ENCODE data around the gene CUEDC1. TPM values are rescaled to one million over a fixed set of nuclear protein-coding genes. Genes with fewer than 3 reads are reported as not detected.

The CUEDC1 gene
- total RNA-seq, 2 donors from 2014 or later, result 33.0 to 44.9 TPM

- WGBS, result 29% methylated on average over 2 of the region's 2 CpGs
- intact Hi-C loops (cut with DNase I), result loop anchor here (2.0 to 10.0 kb wide), 4 partner anchors 117 to 400 kb away; no protein-coding TSS in a partner anchor
- peaks cover 3% of the 10 kb centered on the region for H3K4me1 ChIP-seq (replicated peaks)
- no peaks in the 10 kb centered on the region for H3K9me3 ChIP-seq
- no peak overlapping the region for H3K4me3 ChIP-seq
- H3K27me3 ChIP-seq (replicated peaks; ENCODE audit: insufficient read depth), result no peaks in the 10 kb centered on the region
- H3K27ac ChIP-seq, result peak overlapping the region in 1 of 2 donors; percentile 52
- no peak for DNase-seq (ENCODE audit: low spot score)
- H3K36me3 ChIP-seq, result no peaks in the 10 kb centered on the region
- TF ChIP-seq, protein P1, sequence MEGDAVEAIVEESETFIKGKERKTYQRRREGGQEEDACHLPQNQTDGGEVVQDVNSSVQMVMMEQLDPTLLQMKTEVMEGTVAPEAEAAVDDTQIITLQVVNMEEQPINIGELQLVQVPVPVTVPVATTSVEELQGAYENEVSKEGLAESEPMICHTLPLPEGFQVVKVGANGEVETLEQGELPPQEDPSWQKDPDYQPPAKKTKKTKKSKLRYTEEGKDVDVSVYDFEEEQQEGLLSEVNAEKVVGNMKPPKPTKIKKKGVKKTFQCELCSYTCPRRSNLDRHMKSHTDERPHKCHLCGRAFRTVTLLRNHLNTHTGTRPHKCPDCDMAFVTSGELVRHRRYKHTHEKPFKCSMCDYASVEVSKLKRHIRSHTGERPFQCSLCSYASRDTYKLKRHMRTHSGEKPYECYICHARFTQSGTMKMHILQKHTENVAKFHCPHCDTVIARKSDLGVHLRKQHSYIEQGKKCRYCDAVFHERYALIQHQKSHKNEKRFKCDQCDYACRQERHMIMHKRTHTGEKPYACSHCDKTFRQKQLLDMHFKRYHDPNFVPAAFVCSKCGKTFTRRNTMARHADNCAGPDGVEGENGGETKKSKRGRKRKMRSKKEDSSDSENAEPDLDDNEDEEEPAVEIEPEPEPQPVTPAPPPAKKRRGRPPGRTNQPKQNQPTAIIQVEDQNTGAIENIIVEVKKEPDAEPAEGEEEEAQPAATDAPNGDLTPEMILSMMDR (IDR thresholded peaks at IDR 0.05), result no peak
- TF ChIP-seq POLR2AphosphoS5 (IDR thresholded peaks at IDR 0.05) (no peak), POLR2A (IDR thresholded peaks at IDR 0.05) (no peak)
Observed at GRCh38 chr17:57994436-57994835, 39.2 kb upstream of the CUEDC1 start.

DNA sequence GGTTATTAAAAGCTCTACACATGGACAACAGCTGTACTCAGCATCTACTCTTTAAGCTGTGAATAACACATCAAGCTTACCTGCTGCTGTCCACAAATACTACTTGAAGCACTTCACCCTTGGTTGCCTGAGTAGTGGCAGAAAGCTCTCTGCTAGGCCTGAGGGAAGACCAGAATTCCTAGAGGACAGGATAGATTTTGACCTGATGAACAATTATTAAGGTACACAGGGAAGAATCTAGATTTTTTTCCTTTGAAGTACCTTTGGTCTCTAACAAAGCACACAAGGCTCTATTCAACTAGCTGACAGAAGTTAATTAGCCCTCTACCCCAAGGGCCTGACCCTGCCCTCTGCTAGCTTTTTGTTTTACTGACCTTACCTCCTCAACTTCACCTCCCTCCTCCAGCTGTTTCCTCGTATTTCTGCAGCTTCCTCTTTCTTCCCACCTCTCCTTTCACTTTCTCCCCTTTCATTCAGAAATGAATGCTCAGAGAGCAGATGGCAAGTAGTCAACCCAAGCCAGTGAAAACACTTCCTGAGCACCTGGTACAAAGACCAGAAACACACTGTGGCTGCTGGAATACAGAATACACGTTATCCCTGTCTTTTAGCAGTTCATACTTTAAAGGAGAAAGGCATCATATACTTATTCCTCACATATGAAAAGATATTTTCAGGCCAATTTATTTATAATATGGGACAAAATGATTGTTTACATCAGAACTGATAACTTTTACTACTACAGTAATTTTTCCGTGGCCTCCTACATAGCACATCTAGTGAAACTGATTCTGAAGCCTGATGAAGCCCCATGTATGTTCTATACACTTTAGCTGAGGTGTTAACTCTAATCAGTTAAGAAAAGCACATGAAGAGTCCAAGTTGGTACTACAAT, 38.5 kb upstream of the CUEDC1 start:
- DNase-seq (ENCODE audit: low spot score), result no peak
- TF ChIP-seq, protein P1 (IDR thresholded peaks at IDR 0.05), result no peak
- TF ChIP-seq POLR2AphosphoS5 (IDR thresholded peaks at IDR 0.05) (no peak), POLR2A (IDR thresholded peaks at IDR 0.05) (no peak)
- H3K27me3 ChIP-seq (replicated peaks; ENCODE audit: insufficient read depth), result no peaks in the 10 kb centered on the region
- 27% methylated on average over 3 of the region's 3 CpGs for WGBS
- peak overlapping the region in 1 of 2 donors; percentile 25 for H3K27ac ChIP-seq
- H3K4me3 ChIP-seq, result no peak overlapping the region
- intact Hi-C loops (cut with DNase I), result loop anchor here (2.0 to 10.0 kb wide), 4 partner anchors 116 to 399 kb away; no protein-coding TSS in a partner anchor
- no peaks in the 10 kb centered on the region for H3K9me3 ChIP-seq
- no peaks in the 10 kb centered on the region for H3K36me3 ChIP-seq
- peaks cover 3% of the 10 kb centered on the region for H3K4me1 ChIP-seq (replicated peaks)

DNA sequence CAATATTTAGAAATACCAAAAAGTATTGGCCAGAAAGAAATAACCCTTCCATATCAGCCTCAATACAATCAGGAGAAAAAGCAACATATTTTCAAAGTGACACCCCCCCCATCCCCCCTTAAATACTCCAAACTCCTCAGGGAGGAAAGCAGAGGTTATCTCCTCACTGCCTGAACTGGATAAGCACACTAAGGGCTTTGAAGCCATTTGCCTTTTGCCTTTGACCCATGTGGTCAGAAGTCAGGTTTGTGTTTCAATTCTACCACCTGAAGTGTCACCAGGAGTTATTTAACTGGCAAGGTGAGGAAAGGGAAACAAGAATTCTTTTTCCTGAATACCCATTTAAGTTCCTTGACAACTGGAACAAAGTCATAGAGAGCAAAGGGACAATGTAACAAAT, 36.3 kb upstream of the CUEDC1 start:
- no peak for DNase-seq (ENCODE audit: low spot score)

GRCh38 chr17:57990037-57990436, 34.8 kb upstream of the CUEDC1 start:
- intact Hi-C loops (cut with DNase I), result loop anchor here (5.0 to 10.0 kb wide), 3 partner anchors 113 to 395 kb away; no protein-coding TSS in a partner anchor
- Histone ChIP-seq H3K4me1 (replicated peaks) (no peaks in the 10 kb centered on the region), H3K36me3 (no peaks in the 10 kb centered on the region), H3K4me3 (no peak overlapping the region), H3K27me3 (replicated peaks; ENCODE audit: insufficient read depth) (no peaks in the 10 kb centered on the region), H3K27ac (no peak overlapping the region), H3K9me3 (no peaks in the 10 kb centered on the region)
- TF ChIP-seq, protein P1 (IDR thresholded peaks at IDR 0.05), result no peak
- WGBS, result 86% methylated on average over 2 of the region's 2 CpGs
- DNase-seq (ENCODE audit: low spot score), result no peak

More for the DNA sequence above, 36.3 kb upstream of the CUEDC1 start:
- intact Hi-C loops (cut with DNase I), result loop anchor here (5.0 to 10.0 kb wide), 3 partner anchors 114 to 397 kb away; no protein-coding TSS in a partner anchor
- Histone ChIP-seq H3K36me3 (no peaks in the 10 kb centered on the region), H3K27me3 (replicated peaks; ENCODE audit: insufficient read depth) (no peaks in the 10 kb centered on the region), H3K4me3 (no peak overlapping the region), H3K27ac (no peak overlapping the region), H3K4me1 (replicated peaks) (peaks cover 3% of the 10 kb centered on the region), H3K9me3 (no peaks in the 10 kb centered on the region)
- no peak for TF ChIP-seq POLR2A (IDR thresholded peaks at IDR 0.05)
- TF ChIP-seq, protein P1 (IDR thresholded peaks at IDR 0.05), result no peak
- TF ChIP-seq POLR2AphosphoS5 (IDR thresholded peaks at IDR 0.05), result no peak

Measured in prostate gland (tissue), 2 donors.